T47D (cell line): ENCODE results near the gene GALNT3.

Experiments
- DNase-seq, 2 experiments: peaks; one replicate each; pipeline versions ENCODE4 v3.0.0 to v3.0.0-alpha.2; 2011 to 2012; ENCODE audit warnings: low read depth in 1 of 2, low spot score in 1 of 2
- JUND ChIP-seq: IDR thresholded peaks from 2 replicates; pipeline ENCODE4 v1.6.1; 2012; ENCODE audit warnings: low read depth
- in situ Hi-C: cut with HindIII; loops from 2 replicates; pipeline ENCODE4 v1.10.0; 2016; ENCODE audit warnings: low sequenced_read_pairs, low pct_unique_long_range_greater_than_20kb

Gene GALNT3

DNA sequence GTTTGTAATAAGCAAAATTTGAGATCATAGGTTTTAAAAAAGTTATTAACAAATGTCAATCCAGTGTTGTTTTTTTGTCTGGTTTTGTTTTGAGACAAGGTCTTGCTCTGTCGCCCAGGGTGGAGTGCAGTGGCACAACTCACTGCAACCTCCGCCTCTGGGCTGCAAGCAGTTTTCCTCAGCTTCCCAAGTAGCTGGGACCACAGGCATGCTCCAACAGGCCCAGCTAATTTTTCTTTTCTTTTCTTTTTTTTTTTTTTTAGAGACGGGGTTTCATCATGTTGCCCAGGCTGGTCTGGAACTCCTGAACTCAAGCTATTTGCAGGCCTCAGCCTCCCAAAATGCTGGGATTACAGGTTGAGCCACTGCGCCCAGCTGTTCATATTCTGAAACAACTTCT, 31.3 kb downstream of the GALNT3 start:
- TF ChIP-seq JUND = no peak
- DNase-seq = no peak
- in situ Hi-C loops = no loop called here

GRCh38 chr2:165757906-165758675, 36.0 kb downstream of the GALNT3 start:
- in situ Hi-C loops = no loop called here
- no peak for DNase-seq
- no peak for TF ChIP-seq JUND

GRCh38 chr2:165746501-165746900, 47.5 kb downstream of the GALNT3 start:
- in situ Hi-C loops = no loop called here
- DNase-seq = no peak
- TF ChIP-seq JUND = no peak

- in situ Hi-C loops = no loop called here
These were observed 48.1 kb downstream of the GALNT3 start for GRCh38 chr2:165745916-165746315.

GRCh38 chr2:165743442-165743841, 50.6 kb downstream of the GALNT3 start:
- no peak for TF ChIP-seq JUND
- DNase-seq = no peak
- in situ Hi-C loops = no loop called here

More at GRCh38 chr2:165745916-165746315, 48.1 kb downstream of the GALNT3 start:
- TF ChIP-seq JUND = no peak
- no peak for DNase-seq

DNA sequence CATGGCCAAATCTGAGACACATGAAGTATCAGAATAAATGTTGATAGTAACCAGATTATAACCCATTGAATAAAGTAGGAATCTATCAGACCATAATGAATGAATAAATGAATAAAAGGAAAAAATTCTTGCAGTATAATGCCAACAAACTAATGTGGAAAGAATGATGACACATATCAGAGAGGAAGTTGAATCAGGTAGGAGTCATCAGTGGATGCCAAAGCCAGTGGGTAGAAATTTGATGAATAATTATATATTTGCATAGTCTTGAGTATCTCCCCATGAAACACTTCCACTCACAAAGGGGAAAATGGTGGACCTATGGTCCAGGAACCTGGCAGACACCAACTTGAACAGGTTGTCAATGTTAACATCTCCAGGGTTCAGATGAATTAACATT, 68.6 kb downstream of the GALNT3 start:
- no peak for DNase-seq
- no peak for TF ChIP-seq JUND

DNA sequence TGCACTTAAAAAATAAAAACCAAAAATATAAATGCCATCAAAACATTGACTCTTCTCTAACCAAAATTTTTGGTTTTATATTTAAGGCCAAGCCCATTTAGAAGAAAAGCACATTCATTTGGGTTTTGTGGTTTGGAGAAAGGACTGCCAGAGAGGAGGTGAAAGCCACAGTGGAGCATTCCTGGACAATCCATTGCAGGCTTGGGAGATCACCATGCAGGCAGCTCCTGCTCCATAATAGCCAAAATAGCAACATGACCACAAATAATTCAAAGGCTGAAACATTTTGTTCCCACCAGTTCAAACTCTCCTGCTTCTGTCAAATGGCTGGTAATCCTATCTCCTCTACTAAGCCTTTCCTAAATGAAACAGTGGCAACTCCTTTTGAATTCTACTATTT, 73.5 kb downstream of the GALNT3 start:
- no peak for TF ChIP-seq JUND
- in situ Hi-C loops = no loop called here
- DNase-seq = no peak

More for the DNA sequence above, 68.6 kb downstream of the GALNT3 start:
- in situ Hi-C loops = no loop called here

GRCh38 chr2:165718610-165719210, 75.3 kb downstream of the GALNT3 start:
- in situ Hi-C loops = no loop called here
- no peak for DNase-seq
- no peak for TF ChIP-seq JUND

DNA sequence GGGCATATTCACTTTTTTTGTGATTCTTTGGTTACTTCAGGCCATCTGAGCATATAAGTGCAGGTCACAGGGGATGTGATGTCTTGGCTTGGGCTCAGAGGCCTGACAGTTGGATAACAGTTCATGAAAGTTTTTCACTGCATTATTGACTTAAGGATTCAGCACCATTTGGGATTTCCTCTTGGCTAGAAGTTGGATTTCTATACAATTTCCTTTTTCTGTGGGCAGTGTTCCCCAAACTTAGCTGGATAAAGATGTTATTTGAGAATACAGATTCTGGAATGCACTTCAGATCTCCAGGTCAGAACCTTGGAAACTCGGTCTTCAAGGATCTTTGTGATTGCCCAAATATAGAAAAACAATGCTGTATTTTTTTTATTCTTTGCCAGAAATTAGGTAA, 78.0 kb downstream of the GALNT3 start:
- no peak for TF ChIP-seq JUND
- in situ Hi-C loops = no loop called here
- no peak for DNase-seq

DNA sequence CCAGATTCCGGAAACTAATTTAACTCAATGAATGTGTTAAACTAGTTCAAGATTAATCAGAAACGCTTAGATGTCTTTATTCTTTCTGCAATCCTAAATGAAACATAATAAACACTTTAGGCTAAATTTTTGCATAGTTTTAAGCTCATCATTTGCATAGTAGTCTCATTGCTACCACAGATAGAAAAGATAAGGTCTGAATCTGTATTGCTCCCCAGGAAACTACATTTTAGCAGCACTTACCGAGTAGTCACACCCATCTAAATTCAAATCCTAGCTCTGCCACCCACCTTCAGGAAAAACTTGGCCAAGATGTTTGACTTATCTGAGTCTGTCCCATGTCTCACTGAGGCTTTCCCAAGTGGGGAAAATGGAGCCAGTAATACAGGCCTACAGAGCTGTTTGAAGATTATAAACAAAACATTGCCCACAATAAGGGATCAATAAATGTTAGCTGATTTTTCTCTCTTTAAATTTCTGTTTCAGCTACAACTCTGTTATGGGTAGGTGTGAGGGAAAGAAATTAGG, 87.0 kb downstream of the GALNT3 start:
- no peak for DNase-seq
- no peak for TF ChIP-seq JUND
- in situ Hi-C loops = no loop called here

DNA sequence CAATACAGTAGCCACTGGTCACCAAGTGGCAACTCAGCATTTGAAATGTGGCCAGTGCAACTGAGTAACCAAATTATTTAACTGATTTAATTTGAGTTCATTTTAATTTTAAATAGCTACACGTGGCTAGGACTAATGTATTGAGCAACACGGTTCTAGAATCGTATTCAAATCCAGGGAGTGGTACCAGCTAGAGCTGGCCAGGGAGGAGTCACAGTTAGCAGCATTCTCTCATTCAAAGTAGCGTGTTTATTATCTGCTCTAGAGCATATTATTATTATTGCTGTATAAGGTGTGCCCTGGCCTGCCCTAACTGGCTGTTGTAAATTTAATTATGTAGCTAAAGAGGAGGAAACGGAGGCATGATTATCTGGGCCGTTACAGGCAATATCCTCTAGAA, 92.9 kb downstream of the GALNT3 start:
- DNase-seq = no peak
- in situ Hi-C loops = no loop called here
- TF ChIP-seq JUND = no peak

DNA sequence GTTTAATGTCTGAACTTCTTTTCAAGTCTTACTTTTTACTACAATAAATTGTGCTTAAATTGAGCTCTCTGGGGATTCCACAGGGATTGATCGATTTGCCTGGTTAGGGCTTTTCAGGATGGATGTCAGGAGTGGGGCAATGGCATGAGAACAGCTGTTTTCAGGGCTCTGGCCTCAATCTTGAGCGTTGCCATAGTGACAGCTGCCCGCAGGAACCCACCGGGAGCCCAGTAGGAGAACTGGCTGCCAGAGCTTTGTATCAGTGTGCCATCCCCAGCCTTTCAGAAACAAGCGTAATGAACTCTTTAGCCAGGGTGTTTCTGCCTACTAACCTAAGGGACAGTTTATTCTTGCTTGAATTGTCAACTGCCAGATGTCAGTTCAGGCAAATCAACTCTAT, 93.5 kb downstream of the GALNT3 start:
- DNase-seq = no peak
- TF ChIP-seq JUND = no peak
- in situ Hi-C loops = no loop called here

DNA sequence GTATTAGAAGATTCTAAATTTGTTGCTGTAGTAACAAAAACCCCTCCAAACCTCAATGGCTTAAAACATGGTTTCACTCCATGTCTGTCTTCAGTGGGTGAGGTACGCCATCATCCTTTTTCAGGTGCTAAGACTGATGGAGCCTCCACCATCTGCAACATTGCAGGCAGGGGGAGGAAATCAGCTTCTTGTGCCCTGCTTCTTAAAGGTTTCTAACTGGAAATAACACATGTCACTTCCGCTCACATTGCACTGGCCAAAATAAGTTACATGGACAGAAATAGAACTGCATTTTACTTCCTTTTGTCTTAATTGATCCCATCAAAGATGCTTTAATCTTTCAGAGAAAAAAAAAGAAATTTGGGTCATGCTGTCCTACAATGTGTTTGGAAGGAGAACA, 94.1 kb downstream of the GALNT3 start:
- in situ Hi-C loops = no loop called here
- DNase-seq = no peak
- no peak for TF ChIP-seq JUND
